OCI-LY7 (cell line): Measurements from ENCODE around the gene EIF2S3.

Experiments used
- CTCF ChIP-seq: fragments of 200-600 bp; sonication (generic); conservative IDR thresholded peaks from 2 replicates; pipeline ENCODE4 v1.5.1; 2014; ENCODE audit warnings: mild to moderate bottlenecking, antibody characterized with exemption, low read length, moderate library complexity, mixed read lengths
- EZH2phosphoT487 ChIP-seq: fragments of 200-600 bp; sonication (generic); IDR thresholded peaks from 2 replicates; pipeline ENCODE4 v1.6.1; 2018; ENCODE audit warnings: low read depth, borderline replicate concordance, mild to moderate bottlenecking, mixed run types, antibody characterized with exemption, low read length, moderate library complexity, mixed read lengths

GRCh38 chrX:24026432-24026831, 28.3 kb upstream of the EIF2S3 start:
- no peak for TF ChIP-seq CTCF
- no peak for TF ChIP-seq EZH2phosphoT487
